ENCODE measurements around the gene PDIA4. TPM values are rescaled to one million over a fixed set of nuclear protein-coding genes. Genes with fewer than 3 reads are reported as not detected.

The PDIA4 gene
- polyA plus RNA-seq, 3 donors: 36.5 to 51.2 (median 37.0) TPM

DNA sequence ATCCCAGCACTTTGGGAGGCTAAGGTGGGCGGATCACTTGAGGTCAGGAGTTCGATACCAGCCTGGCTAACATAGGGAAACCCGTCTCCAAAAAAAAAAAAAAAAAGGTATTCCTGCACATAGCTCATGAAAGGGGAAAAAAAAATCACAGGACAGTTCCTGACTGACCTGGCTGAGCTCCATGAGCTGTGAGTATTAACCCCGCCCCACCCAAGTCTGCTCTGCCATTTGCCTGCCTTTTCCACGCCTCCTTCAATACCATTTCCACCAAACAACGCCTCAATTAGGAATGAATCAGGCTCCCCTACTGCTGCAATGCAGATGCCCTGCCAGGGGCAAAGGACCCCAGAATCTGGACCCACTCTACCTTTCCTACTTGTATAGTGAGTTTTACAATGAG is 55.0 kb downstream of the PDIA4 start:
- TF ChIP-seq, protein P1, sequence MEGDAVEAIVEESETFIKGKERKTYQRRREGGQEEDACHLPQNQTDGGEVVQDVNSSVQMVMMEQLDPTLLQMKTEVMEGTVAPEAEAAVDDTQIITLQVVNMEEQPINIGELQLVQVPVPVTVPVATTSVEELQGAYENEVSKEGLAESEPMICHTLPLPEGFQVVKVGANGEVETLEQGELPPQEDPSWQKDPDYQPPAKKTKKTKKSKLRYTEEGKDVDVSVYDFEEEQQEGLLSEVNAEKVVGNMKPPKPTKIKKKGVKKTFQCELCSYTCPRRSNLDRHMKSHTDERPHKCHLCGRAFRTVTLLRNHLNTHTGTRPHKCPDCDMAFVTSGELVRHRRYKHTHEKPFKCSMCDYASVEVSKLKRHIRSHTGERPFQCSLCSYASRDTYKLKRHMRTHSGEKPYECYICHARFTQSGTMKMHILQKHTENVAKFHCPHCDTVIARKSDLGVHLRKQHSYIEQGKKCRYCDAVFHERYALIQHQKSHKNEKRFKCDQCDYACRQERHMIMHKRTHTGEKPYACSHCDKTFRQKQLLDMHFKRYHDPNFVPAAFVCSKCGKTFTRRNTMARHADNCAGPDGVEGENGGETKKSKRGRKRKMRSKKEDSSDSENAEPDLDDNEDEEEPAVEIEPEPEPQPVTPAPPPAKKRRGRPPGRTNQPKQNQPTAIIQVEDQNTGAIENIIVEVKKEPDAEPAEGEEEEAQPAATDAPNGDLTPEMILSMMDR (IDR thresholded peaks at IDR 0.05): no peak
- peaks cover 12% of the 10 kb centered on the region for H3K4me1 Mint-ChIP-seq
- peaks cover 4 to 5% (median 4%) of the 10 kb centered on the region in 3 donors for H3K27me3 Mint-ChIP-seq (ENCODE audit: low read depth in 3 of 3)
- DNase-seq: no peak
- no peaks in the 10 kb centered on the region for H4K20me1 ChIP-seq (ENCODE audit: insufficient read depth, low read length)
- no peak overlapping the region for H3K27ac ChIP-seq (ENCODE audit: low read depth in 1 of 2, low read length in 2 of 2)
- H3K27me3 ChIP-seq (ENCODE audit: control insufficient read depth in 2 of 2, insufficient read depth in 2 of 2, low read length in 2 of 2): no peaks in the 10 kb centered on the region
- H3K9ac ChIP-seq (ENCODE audit: insufficient read depth, low read length, poor library complexity, severe bottlenecking): no peak overlapping the region
- intact Hi-C loops (cut with micrococcal nuclease): no loop called here
- H3K9me3 ChIP-seq (replicated peaks in 1 of 2; ENCODE audit: control insufficient read depth in 1 of 2, insufficient read depth in 1 of 2, low read length in 2 of 2): no peaks in the 10 kb centered on the region
- peaks cover 0 to 6% (median 0%) of the 10 kb centered on the region in 7 donors for H3K9me3 Mint-ChIP-seq
- WGBS (ENCODE audit: insufficient coverage): 97% methylated on average over 5 of the region's 6 CpGs
- no peak overlapping the region for H3K27ac Mint-ChIP-seq
- no peaks in the 10 kb centered on the region for H3K36me3 ChIP-seq (replicated peaks in 1 of 2; ENCODE audit: control insufficient read depth in 1 of 2, insufficient read depth in 2 of 2, low read length in 2 of 2)
- no peak overlapping the region for H2AFZ ChIP-seq (ENCODE audit: insufficient read depth, low read depth, low read length, poor library complexity, severe bottlenecking)
- no peak overlapping the region for H3K4me3 ChIP-seq (replicated peaks in 1 of 3; ENCODE audit: low read depth in 2 of 3, low read length in 3 of 3)
- H3K4me2 ChIP-seq (replicated peaks; ENCODE audit: extremely low read depth, low read length, poor library complexity, severe bottlenecking): no peak overlapping the region
- no peaks in the 10 kb centered on the region for H3K36me3 Mint-ChIP-seq
- H3K79me2 ChIP-seq (ENCODE audit: insufficient read depth, low read length): no peaks in the 10 kb centered on the region
- H3K4me1 ChIP-seq (ENCODE audit: control insufficient read depth in 1 of 2, insufficient read depth in 2 of 2, low read length in 2 of 2): peaks cover 14% of the 10 kb centered on the region in 2 donors
- no peak overlapping the region for H3K4me3 Mint-ChIP-seq

DNA sequence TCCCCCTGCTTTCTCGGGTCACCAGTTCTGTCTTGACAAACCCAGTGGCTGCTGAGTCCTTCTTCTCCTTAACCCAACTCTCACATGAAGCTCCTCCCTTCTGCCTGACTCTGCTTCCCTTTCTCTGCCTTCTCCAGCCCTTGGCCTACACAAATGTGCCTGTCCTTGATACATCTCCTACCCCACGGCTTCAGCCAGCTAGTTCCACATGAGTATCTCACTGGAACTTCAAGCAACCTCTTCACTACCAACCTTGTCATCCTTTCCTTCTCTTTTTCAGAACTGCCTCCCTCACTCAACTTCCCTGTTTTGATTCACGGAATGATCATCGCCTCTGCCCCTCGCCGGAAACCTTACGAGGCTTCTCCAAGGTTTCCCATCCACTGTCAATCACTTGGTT is 55.9 kb downstream of the PDIA4 start:
- no peaks in the 10 kb centered on the region for H3K36me3 ChIP-seq (replicated peaks in 1 of 2; ENCODE audit: control insufficient read depth in 1 of 2, insufficient read depth in 2 of 2, low read length in 2 of 2)
- H3K4me2 ChIP-seq (replicated peaks; ENCODE audit: extremely low read depth, low read length, poor library complexity, severe bottlenecking): peak overlapping the region; percentile 40
- DNase-seq: peak; percentile 67 to 86 (median 68)
- no peak overlapping the region for H2AFZ ChIP-seq (ENCODE audit: insufficient read depth, low read depth, low read length, poor library complexity, severe bottlenecking)
- no peaks in the 10 kb centered on the region for H4K20me1 ChIP-seq (ENCODE audit: insufficient read depth, low read length)
- H3K4me1 ChIP-seq (ENCODE audit: control insufficient read depth in 1 of 2, insufficient read depth in 2 of 2, low read length in 2 of 2): peaks cover 14% of the 10 kb centered on the region in 2 donors
- intact Hi-C loops (cut with micrococcal nuclease): no loop called here
- TF ChIP-seq, protein P1 (IDR thresholded peaks at IDR 0.05): no peak
- no peaks in the 10 kb centered on the region for H3K27me3 ChIP-seq (ENCODE audit: control insufficient read depth in 2 of 2, insufficient read depth in 2 of 2, low read length in 2 of 2)
- Mint-ChIP-seq H3K4me3 (peak overlapping the region; percentile 32 to 88), H3K9me3 (peaks cover 0 to 6% (median 0%) of the 10 kb centered on the region in 7 donors), H3K27ac (peak overlapping the region; percentile 21 to 91 (median 84)), H3K36me3 (no peaks in the 10 kb centered on the region), H3K4me1 (peaks cover 13% of the 10 kb centered on the region), H3K27me3 (ENCODE audit: low read depth in 3 of 3) (peaks cover 1 to 4% (median 1%) of the 10 kb centered on the region in 3 donors)
- H3K27ac ChIP-seq (ENCODE audit: low read depth in 1 of 2, low read length in 2 of 2): peak overlapping the region; percentile 0 to 7
- H3K4me3 ChIP-seq (replicated peaks in 1 of 3; ENCODE audit: low read depth in 2 of 3, low read length in 3 of 3): no peak overlapping the region
- no peaks in the 10 kb centered on the region for H3K9me3 ChIP-seq (replicated peaks in 1 of 2; ENCODE audit: control insufficient read depth in 1 of 2, insufficient read depth in 1 of 2, low read length in 2 of 2)
- 17% methylated on average over 2 of the region's 7 CpGs for WGBS (ENCODE audit: insufficient coverage)
- no peak overlapping the region for H3K9ac ChIP-seq (ENCODE audit: insufficient read depth, low read length, poor library complexity, severe bottlenecking)
- H3K79me2 ChIP-seq (ENCODE audit: insufficient read depth, low read length): no peaks in the 10 kb centered on the region
